GM06990 (cell line): ENCODE measurements around the gene BRF1.

ENCODE experiments used
- DNase-seq: peaks from one replicate; pipeline ENCODE4 v3.0.0-alpha.2; 2011; ENCODE audit not compliant: insufficient read length; ENCODE audit errors: extremely low read depth
- H3K27me3 ChIP-seq: replicated peaks from 2 replicates; pipeline ENCODE4 v1.6.0; 2011; ENCODE audit warnings: low read length; ENCODE audit not compliant: control insufficient read depth, insufficient read depth
- H3K36me3 ChIP-seq: 2 replicates; pipeline ENCODE4 v1.5.1; 2011; ENCODE audit warnings: low read length; ENCODE audit not compliant: control insufficient read depth, insufficient read depth
- H3K4me3 ChIP-seq: replicated peaks from 2 replicates; pipeline ENCODE4 v1.5.1; 2011; ENCODE audit warnings: low read depth, mild to moderate bottlenecking, control low read depth, low read length
- TF ChIP-seq, protein P1 (sequence below): IDR thresholded peaks from 2 replicates; pipeline ENCODE4 v1.5.1; 2011; ENCODE audit warnings: low read length, control low read depth, mild to moderate bottlenecking, inconsistent platforms; ENCODE audit not compliant: insufficient read depth, poor library complexity, severe bottlenecking

BRF1 gene

DNA sequence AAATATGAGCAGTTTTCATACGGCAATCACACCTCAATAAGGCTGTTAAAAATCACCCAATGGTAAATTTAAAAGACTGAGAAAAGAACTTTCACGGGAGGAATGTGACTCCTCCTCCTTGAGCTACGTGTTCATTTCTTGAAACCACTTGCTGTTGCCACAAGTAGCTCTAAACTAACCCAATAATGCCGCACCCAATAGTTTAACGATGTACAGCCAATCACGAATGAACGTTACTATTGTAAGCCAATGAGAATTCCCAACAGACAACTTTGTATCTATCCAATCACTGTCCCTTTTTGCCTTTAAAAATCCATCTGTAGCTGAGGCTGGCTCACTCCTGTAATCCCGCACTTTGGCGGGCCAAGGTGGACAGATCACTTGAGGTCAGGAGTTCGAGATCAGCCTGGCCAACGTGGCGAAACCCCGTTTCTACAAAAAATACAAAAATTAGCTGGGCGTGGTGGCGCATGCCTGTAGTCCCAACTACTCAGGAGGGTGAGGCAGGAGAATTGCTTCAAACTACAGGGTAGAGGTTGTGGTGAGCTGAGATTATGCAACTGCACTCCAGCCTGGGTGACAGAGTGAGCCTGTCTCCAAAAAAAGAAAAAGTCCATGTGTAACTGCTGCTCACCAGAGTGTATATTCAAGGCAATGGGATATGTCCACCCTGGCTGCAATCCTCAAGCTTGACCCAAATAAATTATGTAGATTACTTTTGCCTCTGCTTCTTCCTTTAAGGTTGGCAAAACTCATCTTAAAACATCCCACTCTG, 76.8 kb downstream of the BRF1 start:
- DNase-seq, result no peak
- no peaks in the 10 kb centered on the region for H3K27me3 ChIP-seq
- H3K4me3 ChIP-seq, result no peak overlapping the region
- H3K36me3 ChIP-seq, result peaks cover 15% of the 10 kb centered on the region
- TF ChIP-seq, protein P1, sequence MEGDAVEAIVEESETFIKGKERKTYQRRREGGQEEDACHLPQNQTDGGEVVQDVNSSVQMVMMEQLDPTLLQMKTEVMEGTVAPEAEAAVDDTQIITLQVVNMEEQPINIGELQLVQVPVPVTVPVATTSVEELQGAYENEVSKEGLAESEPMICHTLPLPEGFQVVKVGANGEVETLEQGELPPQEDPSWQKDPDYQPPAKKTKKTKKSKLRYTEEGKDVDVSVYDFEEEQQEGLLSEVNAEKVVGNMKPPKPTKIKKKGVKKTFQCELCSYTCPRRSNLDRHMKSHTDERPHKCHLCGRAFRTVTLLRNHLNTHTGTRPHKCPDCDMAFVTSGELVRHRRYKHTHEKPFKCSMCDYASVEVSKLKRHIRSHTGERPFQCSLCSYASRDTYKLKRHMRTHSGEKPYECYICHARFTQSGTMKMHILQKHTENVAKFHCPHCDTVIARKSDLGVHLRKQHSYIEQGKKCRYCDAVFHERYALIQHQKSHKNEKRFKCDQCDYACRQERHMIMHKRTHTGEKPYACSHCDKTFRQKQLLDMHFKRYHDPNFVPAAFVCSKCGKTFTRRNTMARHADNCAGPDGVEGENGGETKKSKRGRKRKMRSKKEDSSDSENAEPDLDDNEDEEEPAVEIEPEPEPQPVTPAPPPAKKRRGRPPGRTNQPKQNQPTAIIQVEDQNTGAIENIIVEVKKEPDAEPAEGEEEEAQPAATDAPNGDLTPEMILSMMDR, result no peak

DNA sequence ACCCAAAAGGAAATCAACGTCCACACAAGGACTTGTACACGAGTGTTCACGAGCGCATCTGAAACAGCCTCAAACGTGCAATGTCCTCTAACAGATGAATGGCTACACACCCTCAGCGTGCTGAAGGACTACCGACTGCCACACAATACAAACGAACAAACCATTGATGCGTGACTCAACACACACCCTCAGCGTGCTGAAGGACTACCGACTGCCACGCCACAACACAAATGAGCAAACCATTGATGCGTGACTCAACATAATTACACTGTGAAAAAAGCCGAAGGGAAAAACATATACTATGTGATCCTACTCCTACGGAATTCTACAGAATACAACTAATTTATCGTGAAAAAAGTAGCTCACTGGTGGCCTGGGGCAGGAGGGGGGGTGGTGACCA, 77.5 kb downstream of the BRF1 start:
- Histone ChIP-seq H3K27me3 (no peaks in the 10 kb centered on the region), H3K36me3 (peaks cover 16% of the 10 kb centered on the region), H3K4me3 (no peak overlapping the region)
- TF ChIP-seq, protein P1, result no peak
- no peak for DNase-seq

DNA sequence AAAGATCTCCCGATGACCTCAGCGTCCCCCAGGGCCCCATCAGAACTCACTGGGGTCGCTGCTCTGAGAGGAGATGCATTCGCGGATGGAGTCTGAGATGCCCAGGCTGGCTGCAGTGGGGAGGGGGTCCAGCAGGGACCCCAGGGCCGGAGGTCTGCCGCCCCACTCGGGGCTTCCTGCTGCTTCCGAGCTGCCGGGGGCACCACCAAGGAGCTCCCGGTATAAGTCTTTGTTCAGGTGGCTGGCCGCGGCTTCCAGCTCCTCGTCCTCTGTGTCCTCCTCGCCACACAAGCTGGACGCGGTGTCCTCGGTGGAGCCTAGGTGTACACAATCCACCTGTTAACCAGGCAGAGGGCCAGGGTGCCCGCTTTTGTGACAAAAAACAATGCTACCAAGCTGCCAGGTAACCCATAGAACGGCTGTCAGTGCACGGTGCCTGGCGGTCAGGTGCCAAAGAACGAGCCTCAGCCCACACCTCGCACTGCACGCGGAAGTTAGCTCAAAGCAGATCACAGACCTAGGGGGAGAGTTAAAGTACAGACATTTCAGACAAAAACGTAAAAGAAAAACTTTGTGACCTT, 79.1 kb downstream of the BRF1 start:
- Histone ChIP-seq H3K36me3 (peaks cover 24% of the 10 kb centered on the region), H3K27me3 (no peaks in the 10 kb centered on the region), H3K4me3 (no peak overlapping the region)
- TF ChIP-seq, protein P1, result no peak
- DNase-seq, result no peak

DNA sequence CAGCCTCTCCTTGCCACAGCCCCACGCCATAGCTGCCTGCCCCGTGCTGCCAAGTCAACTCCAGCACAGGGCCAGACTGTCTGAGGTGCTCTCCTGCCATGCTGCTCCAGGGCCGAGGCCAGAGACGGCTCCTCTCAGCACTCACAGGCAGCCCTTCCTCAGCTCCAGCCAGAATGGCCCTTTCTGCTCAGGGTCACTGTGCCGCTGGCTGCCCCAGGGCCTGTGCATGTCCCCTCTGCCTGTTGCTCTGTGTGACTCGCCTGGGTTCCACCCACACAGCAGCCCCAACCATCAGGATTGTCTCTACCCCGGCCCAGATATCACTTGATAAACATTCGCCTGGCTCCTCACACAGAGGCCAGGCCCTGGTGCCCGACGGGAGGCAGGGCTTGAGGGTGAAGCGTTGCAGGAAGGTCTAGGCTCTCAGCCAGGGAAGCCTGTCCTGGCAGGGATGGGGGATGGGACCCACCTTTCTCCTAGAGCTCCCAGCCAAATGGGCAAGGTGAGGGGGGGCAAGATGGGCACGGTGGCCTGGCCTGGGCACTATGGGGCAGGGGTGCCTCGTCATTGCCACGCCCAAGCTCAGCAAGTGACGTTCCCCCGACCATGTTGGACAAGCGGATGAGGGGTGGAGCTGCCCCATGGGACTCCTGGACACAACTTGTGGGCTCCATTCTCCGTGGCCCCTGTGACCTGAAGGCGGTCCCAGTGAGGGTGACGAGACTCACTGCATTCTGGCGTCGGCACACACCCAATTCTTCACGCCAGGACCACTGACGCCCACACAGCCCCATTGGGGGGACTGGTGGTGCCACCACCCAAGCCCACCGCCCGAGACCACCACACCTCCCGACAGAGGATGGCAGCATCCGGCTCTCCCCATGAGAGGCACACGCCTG, 79.9 kb downstream of the BRF1 start:
- TF ChIP-seq, protein P1, result no peak
- Histone ChIP-seq H3K27me3 (no peaks in the 10 kb centered on the region), H3K4me3 (no peak overlapping the region), H3K36me3 (peaks cover 21% of the 10 kb centered on the region)
- DNase-seq, result no peak

DNA sequence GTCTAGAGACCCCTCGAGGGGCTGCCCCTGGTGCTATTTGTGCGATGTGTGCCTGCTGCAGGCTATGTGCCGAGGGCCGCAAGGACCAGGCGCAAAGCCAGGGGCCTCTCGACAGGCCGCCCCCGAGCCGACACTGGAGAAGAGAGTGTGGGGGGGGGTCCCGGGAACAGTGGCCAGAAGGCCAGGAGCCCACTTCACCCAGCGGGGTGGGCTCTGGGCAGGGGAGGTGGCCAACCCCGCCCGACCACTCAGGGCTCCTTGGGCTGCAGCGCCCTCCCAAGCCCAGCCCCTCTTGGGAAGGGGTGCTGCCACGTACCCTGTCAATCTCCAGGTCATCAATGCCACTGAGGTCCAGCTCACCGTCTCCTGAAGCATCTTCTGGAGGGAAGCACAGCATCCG, 81.0 kb downstream of the BRF1 start:
- TF ChIP-seq, protein P1, result no peak
- Histone ChIP-seq H3K4me3 (no peak overlapping the region), H3K36me3 (peaks cover 19% of the 10 kb centered on the region), H3K27me3 (no peaks in the 10 kb centered on the region)
- DNase-seq, result no peak
